Frontal cortex (tissue), 4 donors: Measurements from ENCODE around the gene COL1A1. TPM values are rescaled to one million over a fixed set of nuclear protein-coding genes. Genes with fewer than 3 reads are reported as not detected.
A peak's percentile ranks its signal among the peaks of the same experiment; 100 is the strongest.

Experiments used
- DNase-seq, 2 donors: peaks; one replicate each; pipeline ENCODE4 v3.0.0; 2012; ENCODE audit warnings: low spot score in 2 of 2
- FAIRE-seq: peaks from 2 replicates; lab custom pipeline; 2012; peaks lifted over from hg19 to GRCh38; lab: Jason Lieb, UNC
- total RNA-seq: library from RNA; depleted of rRNA; stranded (reverse); fragments of >200 nt; gene quantifications from one replicate; pipeline ENCODE4 v1.2.3, GENCODE V29; 2014
- donor health status: control.
- donor health status: control.
- donor health status: control.

Gene COL1A1
- total RNA-seq, 1 donor from 2014 or later = 26.1 TPM

GRCh38 chr17:50189550-50190292, 11.7 kb downstream of the COL1A1 start:
- DNase-seq (no peak), FAIRE-seq (no peak)

- no peak for FAIRE-seq
- DNase-seq = no peak
Observed at GRCh38 chr17:50188921-50189549, 12.4 kb downstream of the COL1A1 start.

GRCh38 chr17:50188531-50188920, 12.9 kb downstream of the COL1A1 start:
- DNase-seq (no peak), FAIRE-seq (no peak)

- DNase-seq (no peak), FAIRE-seq (no peak)
Observed at GRCh38 chr17:50187751-50188530, 13.5 kb downstream of the COL1A1 start.

GRCh38 chr17:50187394-50187725, 14.1 kb downstream of the COL1A1 start:
- FAIRE-seq = no peak
- DNase-seq = no peak

- DNase-seq (no peak), FAIRE-seq (no peak)
Observed at GRCh38 chr17:50186661-50187393, 14.6 kb downstream of the COL1A1 start.

- DNase-seq = no peak
- no peak for FAIRE-seq
Observed at GRCh38 chr17:50185631-50186471, 15.6 kb downstream of the COL1A1 start.

- DNase-seq (peak in 1 of 2 donors; percentile 48), FAIRE-seq (no peak)
Observed at GRCh38 chr17:50184611-50185398, 16.6 kb downstream of the COL1A1 start.

- no peak for DNase-seq
- FAIRE-seq = no peak
Observed at GRCh38 chr17:50184064-50184463, 17.4 kb downstream of the COL1A1 start.

- DNase-seq (no peak), FAIRE-seq (no peak)
Observed at GRCh38 chr17:50183421-50183994, 17.9 kb downstream of the COL1A1 start.

GRCh38 chr17:50182783-50183420, 18.5 kb downstream of the COL1A1 start:
- FAIRE-seq (no peak), DNase-seq (no peak)

- FAIRE-seq (no peak), DNase-seq (no peak)
Observed at GRCh38 chr17:50181591-50182560, 19.6 kb downstream of the COL1A1 start.

- FAIRE-seq (no peak), DNase-seq (peak in 1 of 2 donors; percentile 54)
Observed at GRCh38 chr17:50181144-50181543, 20.3 kb downstream of the COL1A1 start.

GRCh38 chr17:50180620-50181019, 20.8 kb downstream of the COL1A1 start:
- FAIRE-seq = no peak
- DNase-seq = no peak

- DNase-seq (no peak), FAIRE-seq (no peak)
Observed at GRCh38 chr17:50180111-50180510, 21.3 kb downstream of the COL1A1 start.

- DNase-seq (peak; percentile 36 to 46), FAIRE-seq (no peak)
Observed at GRCh38 chr17:50177983-50178834, 23.2 kb downstream of the COL1A1 start.
